BLaER1 treated with 17β-estradiol and CSF1 and Interleukin-3, amounts not matched to agents 10 nM and 100 nM (cell line): ENCODE results near the gene MRPS23.
A peak's percentile ranks its signal among the peaks of the same experiment; 100 is the strongest.

ENCODE experiments used
- H3K27ac ChIP-seq, 11 experiments: shearing (Covaris generic); formaldehyde crosslinking; 2 replicates each; pipeline ENCODE4 v1.8.1; 2022
- H3K27me3 ChIP-seq, 11 experiments: shearing (Covaris generic); formaldehyde crosslinking; 2 replicates each; pipeline ENCODE4 v1.8.1; 2022
- H3K36me3 ChIP-seq, 11 experiments: shearing (Covaris generic); formaldehyde crosslinking; 2 replicates each; pipeline ENCODE4 v1.8.1; 2022
- H3K4me1 ChIP-seq, 10 experiments: shearing (Covaris generic); formaldehyde crosslinking; 2 replicates each; pipeline ENCODE4 v1.8.1; 2022
- H3K4me2 ChIP-seq, 11 experiments: shearing (Covaris generic); formaldehyde crosslinking; 2 replicates each; pipeline ENCODE4 v1.8.1; 2022
- H3K4me3 ChIP-seq, 10 experiments: shearing (Covaris generic); formaldehyde crosslinking; 2 replicates each; pipeline ENCODE4 v1.8.1; 2022
- H3K9ac ChIP-seq, 11 experiments: shearing (Covaris generic); formaldehyde crosslinking; 2 replicates each; pipeline ENCODE4 v1.8.1; 2022
- H3K9me3 ChIP-seq, 11 experiments: shearing (Covaris generic); formaldehyde crosslinking; replicated peaks in 1 of 11; 2 replicates each; pipeline ENCODE4 v1.8.1; 2022
- H4K20me1 ChIP-seq, 11 experiments: shearing (Covaris generic); formaldehyde crosslinking; 2 replicates each; pipeline ENCODE4 v1.8.1; 2022
- Cebpa-rat ChIP-seq, 11 experiments: shearing (Covaris generic); IDR thresholded peaks; 2 replicates each; pipeline ENCODE4 v1.8.1; 2022

The MRPS23 gene

GRCh38 chr17:57794841-57795240 is 55.0 kb downstream of the MRPS23 start:
- TF ChIP-seq Cebpa-rat (IDR thresholded peaks at IDR 0.05), result no peak
- Histone ChIP-seq H4K20me1 (no peaks in the 10 kb centered on the region), H3K27me3 (no peaks in the 10 kb centered on the region), H3K4me2 (no peak overlapping the region), H3K9me3 (peaks cover 0 to 18% (median 7%) of the 10 kb centered on the region in 11 experiments; a peak in 10 of 22 replicates), H3K9ac (no peak overlapping the region), H3K4me1 (no peaks in the 10 kb centered on the region), H3K36me3 (no peaks in the 10 kb centered on the region), H3K4me3 (no peak overlapping the region), H3K27ac (no peak overlapping the region)

GRCh38 chr17:57788725-57789124 is 61.1 kb downstream of the MRPS23 start:
- Histone ChIP-seq H3K36me3 (no peaks in the 10 kb centered on the region), H3K9me3 (peaks cover 0 to 15% (median 7%) of the 10 kb centered on the region in 11 experiments; a peak in 10 of 22 replicates), H3K4me2 (peak overlapping the region in 2 of 11 experiments; percentile 4 to 24; a peak in 4 of 22 replicates), H3K4me1 (peaks cover 6 to 15% (median 14%) of the 10 kb centered on the region in 10 experiments; a peak in 19 of 20 replicates), H3K27me3 (no peaks in the 10 kb centered on the region; a peak in 1 of 22 replicates), H3K9ac (no peak overlapping the region), H4K20me1 (no peaks in the 10 kb centered on the region), H3K4me3 (no peak overlapping the region), H3K27ac (no peak overlapping the region)
- no peak for TF ChIP-seq Cebpa-rat (IDR thresholded peaks at IDR 0.05)

- H3K9me3 ChIP-seq, result no peaks in the 10 kb centered on the region
- H3K27me3 ChIP-seq, result no peaks in the 10 kb centered on the region; a peak in 1 of 22 replicates
- TF ChIP-seq Cebpa-rat (IDR thresholded peaks at IDR 0.05), result no peak
- no peaks in the 10 kb centered on the region for H4K20me1 ChIP-seq
- H3K4me1 ChIP-seq, result peaks cover 26 to 52% (median 50%) of the 10 kb centered on the region in 10 experiments
- peak overlapping the region in 6 of 11 experiments; percentile 12 to 96 (median 94); a peak in 5 of 22 replicates for H3K4me2 ChIP-seq
- no peaks in the 10 kb centered on the region for H3K36me3 ChIP-seq
- no peak overlapping the region for H3K9ac ChIP-seq
- H3K27ac ChIP-seq, result no peak overlapping the region
- no peak overlapping the region for H3K4me3 ChIP-seq
Measured at GRCh38 chr17:57785022-57785421, 64.8 kb downstream of the MRPS23 start.
